Endodermal cell (in vitro differentiated cells): ENCODE measurements around the gene DGKD. TPM values are rescaled to one million over a fixed set of nuclear protein-coding genes. Genes with fewer than 3 reads are reported as not detected.

ENCODE experiments used
- DNase-seq: peaks from one replicate; pipeline ENCODE4 v3.0.0-alpha.2; 2017
- H3K27ac ChIP-seq: 2 replicates; pipeline ENCODE4 v1.5.1; 2013; ENCODE audit warnings: mild to moderate bottlenecking, low read depth, low read length, moderate library complexity
- H3K27me3 ChIP-seq: 2 replicates; pipeline ENCODE4 v1.6.1; 2013; ENCODE audit warnings: mild to moderate bottlenecking, low read length, moderate library complexity; ENCODE audit not compliant: insufficient read depth, control insufficient read depth, poor library complexity, severe bottlenecking
- H3K36me3 ChIP-seq: 2 replicates; pipeline ENCODE4 v1.7.0; 2013; ENCODE audit warnings: mild to moderate bottlenecking, low read length, moderate library complexity; ENCODE audit not compliant: control insufficient read depth, insufficient read depth
- H3K4me1 ChIP-seq: one replicate; pipeline ENCODE4 v1.7.0; 2013; ENCODE audit warnings: low read length; ENCODE audit not compliant: control insufficient read depth, insufficient read depth
- H3K4me3 ChIP-seq: 2 replicates; pipeline ENCODE4 v1.5.1; 2013; ENCODE audit warnings: mild to moderate bottlenecking, low read length, moderate library complexity
- H3K9ac ChIP-seq: 2 replicates; pipeline ENCODE4 v1.6.1; 2013; ENCODE audit warnings: mild to moderate bottlenecking, low read length, moderate library complexity; ENCODE audit not compliant: poor library complexity, severe bottlenecking; ENCODE audit errors: extremely low read depth
- H3K9me3 ChIP-seq: 2 replicates; pipeline ENCODE4 v1.6.1; 2013; ENCODE audit warnings: mild to moderate bottlenecking, low read length, moderate library complexity; ENCODE audit not compliant: control insufficient read depth
- H3K27ac Mint-ChIP-seq: 2 replicates; pipeline ENCODE4 v1.8.0; 2020; ENCODE audit warnings: mixed read lengths
- H3K27me3 Mint-ChIP-seq: 2 replicates; pipeline ENCODE4 v1.8.0; 2021; ENCODE audit warnings: mild to moderate bottlenecking, mixed read lengths; ENCODE audit not compliant: insufficient read depth
- H3K36me3 Mint-ChIP-seq: 2 replicates; pipeline ENCODE4 v1.8.0; 2020; ENCODE audit warnings: low read depth, mixed read lengths
- H3K4me1 Mint-ChIP-seq: 2 replicates; pipeline ENCODE4 v1.8.0; 2020; ENCODE audit warnings: mixed read lengths
- H3K4me3 Mint-ChIP-seq: 2 replicates; pipeline ENCODE4 v1.8.0; 2020; ENCODE audit warnings: mild to moderate bottlenecking, moderate library complexity, mixed read lengths
- H3K9me3 Mint-ChIP-seq: 2 replicates; pipeline ENCODE4 v1.8.0; 2020; ENCODE audit warnings: mild to moderate bottlenecking, mixed read lengths
- WGBS, 2 experiments: methylation state at CpG; one replicate each; pipeline versions ENCODE4 v1.1.5 to v1.1.7; 2013; ENCODE audit warnings: missing lambda C conversion rate in 2 of 2, mixed read lengths in 1 of 2; ENCODE audit not compliant: insufficient coverage in 1 of 2, insufficient read length in 1 of 2; 5-methylcytosine and 5-hydroxymethylcytosine counted together
- total RNA-seq, 2 donors: library from RNA; stranded (reverse); fragmentation: NEBNext Ultra II Directional in 1 of 2; extraction: Animal tissue kit (Norgen Biotek cat#: 25700) in 1 of 2; gene quantifications; 2 replicates in 1 of 2; 3 replicates in 1 of 2; pipeline ENCODE4 v1.2.1, GENCODE V29; 2021
- TF ChIP-seq, protein P1 (sequence below): fragments of 200-600 bp; sonication (generic); conservative IDR thresholded peaks from 2 replicates; pipeline ENCODE4 v1.5.0; 2021; ENCODE audit warnings: antibody characterized with exemption, mild to moderate bottlenecking

The DGKD gene
- total RNA-seq, 2 donors from 2014 or later = 39.2 to 46.9 TPM

DNA sequence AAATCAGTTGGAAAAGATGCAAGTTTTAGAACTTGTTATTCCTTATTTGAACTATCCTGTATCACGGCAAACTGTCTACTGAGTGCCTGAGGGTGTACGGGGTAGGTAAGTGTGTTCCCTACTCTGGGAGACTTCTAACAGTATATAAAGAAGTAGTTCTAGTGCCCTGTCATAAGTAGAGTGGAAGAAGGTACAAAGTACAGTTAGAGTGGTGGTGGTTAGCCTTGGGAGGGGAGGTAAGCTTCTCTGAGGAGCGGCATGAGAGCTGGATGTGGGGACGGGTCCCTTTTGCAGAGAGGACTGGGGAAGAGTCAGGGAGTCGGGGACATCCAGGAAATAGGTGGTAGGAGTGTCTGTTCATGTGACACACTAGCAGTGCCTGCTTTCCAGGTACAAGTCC is 48.5 kb downstream of the DGKD start:
- H3K9ac ChIP-seq = no peak overlapping the region
- H3K4me3 Mint-ChIP-seq = no peak overlapping the region

DNA sequence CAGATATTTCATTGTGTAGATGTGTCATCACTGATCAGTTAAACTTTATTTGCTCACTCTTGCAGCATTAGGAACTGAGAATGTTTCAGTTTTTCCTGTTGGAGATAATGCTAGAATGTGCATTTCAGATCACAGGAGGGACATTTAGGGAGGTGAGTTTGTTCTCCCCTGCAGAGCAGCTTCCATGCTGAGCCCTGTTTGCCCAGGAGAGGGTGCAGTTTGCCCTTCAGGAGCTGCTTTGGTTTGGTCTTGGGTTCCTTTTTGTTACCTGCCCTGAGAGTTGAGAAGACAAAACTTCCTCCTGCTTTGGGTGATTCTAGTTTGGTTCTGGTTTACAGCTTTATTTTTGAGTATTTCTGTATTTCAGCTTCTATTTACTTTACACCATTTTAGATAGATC is 49.9 kb downstream of the DGKD start:
- Histone ChIP-seq H3K9ac (no peak overlapping the region), H3K4me1 (peaks cover 10% of the 10 kb centered on the region), H3K36me3 (peaks cover 3% of the 10 kb centered on the region), H3K27ac (no peak overlapping the region), H3K4me3 (no peak overlapping the region), H3K9me3 (no peaks in the 10 kb centered on the region), H3K27me3 (no peaks in the 10 kb centered on the region)
- Mint-ChIP-seq H3K4me1 (peaks cover 39% of the 10 kb centered on the region), H3K4me3 (no peak overlapping the region), H3K27ac (no peak overlapping the region), H3K27me3 (no peaks in the 10 kb centered on the region), H3K9me3 (no peaks in the 10 kb centered on the region), H3K36me3 (peaks cover 14% of the 10 kb centered on the region)
- TF ChIP-seq, protein P1, sequence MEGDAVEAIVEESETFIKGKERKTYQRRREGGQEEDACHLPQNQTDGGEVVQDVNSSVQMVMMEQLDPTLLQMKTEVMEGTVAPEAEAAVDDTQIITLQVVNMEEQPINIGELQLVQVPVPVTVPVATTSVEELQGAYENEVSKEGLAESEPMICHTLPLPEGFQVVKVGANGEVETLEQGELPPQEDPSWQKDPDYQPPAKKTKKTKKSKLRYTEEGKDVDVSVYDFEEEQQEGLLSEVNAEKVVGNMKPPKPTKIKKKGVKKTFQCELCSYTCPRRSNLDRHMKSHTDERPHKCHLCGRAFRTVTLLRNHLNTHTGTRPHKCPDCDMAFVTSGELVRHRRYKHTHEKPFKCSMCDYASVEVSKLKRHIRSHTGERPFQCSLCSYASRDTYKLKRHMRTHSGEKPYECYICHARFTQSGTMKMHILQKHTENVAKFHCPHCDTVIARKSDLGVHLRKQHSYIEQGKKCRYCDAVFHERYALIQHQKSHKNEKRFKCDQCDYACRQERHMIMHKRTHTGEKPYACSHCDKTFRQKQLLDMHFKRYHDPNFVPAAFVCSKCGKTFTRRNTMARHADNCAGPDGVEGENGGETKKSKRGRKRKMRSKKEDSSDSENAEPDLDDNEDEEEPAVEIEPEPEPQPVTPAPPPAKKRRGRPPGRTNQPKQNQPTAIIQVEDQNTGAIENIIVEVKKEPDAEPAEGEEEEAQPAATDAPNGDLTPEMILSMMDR = peak; percentile 87
- peak; percentile 84 for DNase-seq

More for the DNA sequence above, 48.5 kb downstream of the DGKD start:
- Mint-ChIP-seq H3K36me3 (peaks cover 22% of the 10 kb centered on the region), H3K27me3 (no peaks in the 10 kb centered on the region), H3K27ac (peak overlapping the region; percentile 83), H3K9me3 (no peaks in the 10 kb centered on the region), H3K4me1 (peaks cover 33% of the 10 kb centered on the region)
- DNase-seq = no peak
- H3K36me3 ChIP-seq = peaks cover 3% of the 10 kb centered on the region
- TF ChIP-seq, protein P1 = no peak
- WGBS, 2 experiments = 90 to 96% methylated on average over 4 to 5 of the region's 5 CpGs
- H3K4me3 ChIP-seq = no peak overlapping the region
- H3K27me3 ChIP-seq = no peaks in the 10 kb centered on the region
- H3K9me3 ChIP-seq = no peaks in the 10 kb centered on the region
- no peak overlapping the region for H3K27ac ChIP-seq
- peaks cover 3% of the 10 kb centered on the region for H3K4me1 ChIP-seq

DNA sequence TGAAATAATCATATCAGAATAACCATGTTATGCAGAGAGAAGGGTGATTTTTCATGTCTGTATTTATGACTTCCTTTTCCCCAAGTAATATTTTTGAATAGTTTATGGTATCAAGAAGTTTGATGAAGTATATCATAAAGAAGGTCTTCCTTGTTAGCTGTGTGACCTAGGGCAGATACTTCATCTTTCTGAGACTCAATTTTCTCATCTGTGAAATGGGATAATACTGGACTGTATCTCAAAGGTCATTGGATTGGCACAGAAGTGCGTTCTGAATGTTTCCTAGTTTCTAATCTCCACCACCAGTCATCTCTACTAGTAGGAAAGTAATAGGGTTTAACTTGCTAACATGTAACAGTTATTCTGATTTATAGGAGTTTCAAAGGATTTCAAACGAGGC is 52.6 kb downstream of the DGKD start:
- Histone ChIP-seq H3K27ac (no peak overlapping the region), H3K9ac (no peak overlapping the region), H3K36me3 (peaks cover 3% of the 10 kb centered on the region), H3K4me3 (no peak overlapping the region), H3K27me3 (no peaks in the 10 kb centered on the region), H3K4me1 (peaks cover 13% of the 10 kb centered on the region), H3K9me3 (peaks cover 12% of the 10 kb centered on the region)
- Mint-ChIP-seq H3K4me3 (no peak overlapping the region), H3K27ac (no peak overlapping the region), H3K4me1 (peaks cover 35% of the 10 kb centered on the region), H3K36me3 (peaks cover 17% of the 10 kb centered on the region), H3K27me3 (no peaks in the 10 kb centered on the region), H3K9me3 (peaks cover 14% of the 10 kb centered on the region)
- DNase-seq = no peak
- WGBS, 2 experiments = 90% methylated on average over 2 of the region's 2 CpGs; no CpG with 5 or more reads in 1 of the 2 experiments
- TF ChIP-seq, protein P1 = no peak
